Ovary (tissue), 9 donors: Measurements from ENCODE around the gene MTHFD1L. TPM values are rescaled to one million over a fixed set of nuclear protein-coding genes. Genes with fewer than 3 reads are reported as not detected.

ENCODE experiments used
- DNase-seq, 5 donors: peaks; one replicate each; pipeline ENCODE4 v3.0.0-alpha.2; 2019 to 2020
- H3K27ac ChIP-seq, 2 donors: fragments of 200-600 bp; one replicate each; pipeline versions ENCODE4 v1.5.1 to v1.8.0; 2019 to 2022
- H3K27me3 ChIP-seq: fragments of 200-600 bp; one replicate; pipeline ENCODE4 v1.8.0; 2022
- H3K36me3 ChIP-seq: fragments of 200-600 bp; sonication (generic); one replicate; pipeline ENCODE4 v1.5.1; 2019
- H3K4me1 ChIP-seq: one replicate; pipeline ENCODE4 v1.8.1; 2013; ENCODE audit warnings: mild to moderate bottlenecking, moderate library complexity; ENCODE audit not compliant: insufficient read depth
- H3K4me3 ChIP-seq: fragments of 200-600 bp; sonication (generic); one replicate; pipeline ENCODE4 v1.5.1; 2017
- H3K9me3 ChIP-seq, 2 donors: fragments of 200-600 bp in 1 of 2; sonication (generic) in 1 of 2; one replicate each; pipeline versions ENCODE4 v1.5.1 to v1.8.1; 2013 to 2019; ENCODE audit warnings: mild to moderate bottlenecking in 1 of 2, moderate library complexity in 1 of 2
- CTCF ChIP-seq, 3 donors: fragments of 450-650 bp in 2 of 3; fragments of 200-600 bp in 1 of 3; IDR thresholded peaks; one replicate each; pipeline versions ENCODE4 v1.5.1 to v1.8.0; 2016 to 2022; ENCODE audit warnings: antibody characterized with exemption in 3 of 3, mild to moderate bottlenecking in 1 of 3
- EP300 ChIP-seq: sonication (generic); formaldehyde crosslinking; IDR thresholded peaks from one replicate; pipeline ENCODE4 v1.6.1; 2017; ENCODE audit warnings: antibody characterized with exemption
- POLR2A ChIP-seq: fragments of 450-650 bp; IDR thresholded peaks from one replicate; pipeline ENCODE4 v1.6.1; 2017; ENCODE audit warnings: antibody characterized with exemption, mild to moderate bottlenecking, moderate library complexity
- WGBS, 3 donors: extraction: QIAGEN DNeasy Blood & Tissue Kit in 1 of 3; methylation state at CpG; one replicate each; pipeline versions ENCODE4 v1.1.5 to v1.1.7; 2013 to 2017; 5-methylcytosine and 5-hydroxymethylcytosine counted together
- intact Hi-C, 4 donors: fragments of 100-400 bp; cut with DNase I; formaldehyde crosslinking; loops; one replicate each; pipeline versions ENCODE4 v1.11.0 to v1.15.1; 2022 to 2023
- polyA plus RNA-seq, 2 donors: library from polyadenylated mRNA; stranded (reverse); fragments of 200-250 nt in 1 of 2; fragments of 350-450 nt in 1 of 2; fragmentation: Illumina TruSeq in 1 of 2; extraction: RNeasy Lipid Tissue Mini Kit (QIAGEN cat#74804) in 1 of 2; gene quantifications; one replicate each; pipeline ENCODE4 v1.2.3, GENCODE V29; 2013 to 2014
- total RNA-seq, 7 donors: library from RNA; depleted of rRNA in 2 of 7; stranded (reverse); fragments of >200 nt in 2 of 7; fragmentation: NEBNext Ultra II Directional in 3 of 7; extraction: Animal tissue kit (Norgen Biotek cat#: 25700) in 3 of 7; gene quantifications; one replicate each; pipeline versions ENCODE4 v1.1.0 to v1.2.4, GENCODE V29; 2016 to 2023
- donor health status: DM: no; HTN: no; CAD: no; lungs with moderate emphysema.
- donor health status: DM: no; HTN: no; CAD: no.
- donor health status: Bipolar disorder and iron deficiency.
- donor health status: DM: yes; HTN: yes; CAD: no.
- donor health status: DM: no; HTN: no; CAD: no.
- donor health status: DM: yes; HTN: yes; CAD: no.

MTHFD1L gene
- total and polyA plus RNA-seq, 9 donors, result 13.0 to 91.1 (median 23.6) TPM

GRCh38 chr6:150949526-150949925 is 84.0 kb downstream of the MTHFD1L start:
- Histone ChIP-seq H3K27ac (no peak overlapping the region), H3K4me1 (no peaks in the 10 kb centered on the region), H3K4me3 (no peak overlapping the region), H3K9me3 (no peaks in the 10 kb centered on the region), H3K36me3 (no peaks in the 10 kb centered on the region), H3K27me3 (no peaks in the 10 kb centered on the region)
- TF ChIP-seq POLR2A, result no peak
- no peak for TF ChIP-seq EP300
- TF ChIP-seq CTCF (IDR thresholded peaks at IDR 0.05), result no peak
- 83 to 94% (median 89%) methylated on average over 11 of the region's 11 CpGs for WGBS, 3 donors
- intact Hi-C loops, result loop anchor here in 1 of 4 donors (5.0 kb wide), 1 partner anchor 767 kb away; no protein-coding TSS in a partner anchor
- no peak for DNase-seq

- Histone ChIP-seq H3K4me3 (no peak overlapping the region), H3K27ac (no peak overlapping the region), H3K4me1 (no peaks in the 10 kb centered on the region), H3K27me3 (no peaks in the 10 kb centered on the region), H3K36me3 (no peaks in the 10 kb centered on the region), H3K9me3 (no peaks in the 10 kb centered on the region)
- no peak for DNase-seq
- 58 to 77% (median 75%) methylated on average over 5 of the region's 5 CpGs for WGBS, 3 donors
- intact Hi-C loops, result no loop called here
- TF ChIP-seq EP300 (no peak), CTCF (IDR thresholded peaks at IDR 0.05) (no peak), POLR2A (no peak)
Observed at GRCh38 chr6:150953851-150954250, 88.3 kb downstream of the MTHFD1L start.

- 14 to 65% (median 32%) methylated on average over 4 of the region's 4 CpGs for WGBS, 3 donors
- H3K27me3 ChIP-seq, result no peaks in the 10 kb centered on the region
- no peak overlapping the region for H3K4me3 ChIP-seq
- peak in 2 of 5 donors; percentile 25 to 39 for DNase-seq
- H3K9me3 ChIP-seq, result no peaks in the 10 kb centered on the region
- H3K27ac ChIP-seq, result no peak overlapping the region
- no peaks in the 10 kb centered on the region for H3K4me1 ChIP-seq
- intact Hi-C loops, result no loop called here
- H3K36me3 ChIP-seq, result no peaks in the 10 kb centered on the region
- no peak for TF ChIP-seq EP300
- no peak for TF ChIP-seq POLR2A
- no peak for TF ChIP-seq CTCF (IDR thresholded peaks at IDR 0.05)
Observed at GRCh38 chr6:150959166-150959565, 93.7 kb downstream of the MTHFD1L start.

- WGBS, 3 donors, result 93 to 95% (median 93%) methylated on average over 2 of the region's 2 CpGs
- no peak for TF ChIP-seq POLR2A
- no peak for TF ChIP-seq CTCF (IDR thresholded peaks at IDR 0.05)
- no peaks in the 10 kb centered on the region for H3K9me3 ChIP-seq
- no peak for DNase-seq
- H3K4me3 ChIP-seq, result no peak overlapping the region
- intact Hi-C loops, result no loop called here
- H3K27me3 ChIP-seq, result no peaks in the 10 kb centered on the region
- H3K36me3 ChIP-seq, result no peaks in the 10 kb centered on the region
- no peaks in the 10 kb centered on the region for H3K4me1 ChIP-seq
- H3K27ac ChIP-seq, result no peak overlapping the region
Observed at GRCh38 chr6:150962436-150962835, 96.9 kb downstream of the MTHFD1L start.

GRCh38 chr6:150964765-150965164 is 99.3 kb downstream of the MTHFD1L start:
- no peak overlapping the region for H3K4me3 ChIP-seq
- H3K9me3 ChIP-seq, result no peaks in the 10 kb centered on the region
- H3K36me3 ChIP-seq, result no peaks in the 10 kb centered on the region
- no peak for DNase-seq
- TF ChIP-seq CTCF (IDR thresholded peaks at IDR 0.05) (no peak), POLR2A (no peak), EP300 (no peak)
- H3K27me3 ChIP-seq, result no peaks in the 10 kb centered on the region
- H3K27ac ChIP-seq, result no peak overlapping the region
- intact Hi-C loops, result no loop called here
- H3K4me1 ChIP-seq, result no peaks in the 10 kb centered on the region
- WGBS, 3 donors, result 94 to 97% (median 95%) methylated on average over 2 of the region's 2 CpGs
